Lower leg skin (tissue), 3 donors: ENCODE results near the gene TMEM154.

Experiments used
- POLR2A ChIP-seq, 2 donors: fragments of 450-650 bp; IDR thresholded peaks; one replicate each; pipeline ENCODE4 v1.6.1; 2016 to 2017; ENCODE audit warnings: antibody characterized with exemption in 2 of 2, mild to moderate bottlenecking in 1 of 2, moderate library complexity in 1 of 2
- TF ChIP-seq, protein P1 (sequence below), 3 donors: fragments of 450-650 bp; IDR thresholded peaks; one replicate each; pipeline ENCODE4 v1.5.1; 2016; ENCODE audit warnings: antibody characterized with exemption in 3 of 3, mild to moderate bottlenecking in 3 of 3, moderate library complexity in 2 of 3

- TF ChIP-seq, protein P1, sequence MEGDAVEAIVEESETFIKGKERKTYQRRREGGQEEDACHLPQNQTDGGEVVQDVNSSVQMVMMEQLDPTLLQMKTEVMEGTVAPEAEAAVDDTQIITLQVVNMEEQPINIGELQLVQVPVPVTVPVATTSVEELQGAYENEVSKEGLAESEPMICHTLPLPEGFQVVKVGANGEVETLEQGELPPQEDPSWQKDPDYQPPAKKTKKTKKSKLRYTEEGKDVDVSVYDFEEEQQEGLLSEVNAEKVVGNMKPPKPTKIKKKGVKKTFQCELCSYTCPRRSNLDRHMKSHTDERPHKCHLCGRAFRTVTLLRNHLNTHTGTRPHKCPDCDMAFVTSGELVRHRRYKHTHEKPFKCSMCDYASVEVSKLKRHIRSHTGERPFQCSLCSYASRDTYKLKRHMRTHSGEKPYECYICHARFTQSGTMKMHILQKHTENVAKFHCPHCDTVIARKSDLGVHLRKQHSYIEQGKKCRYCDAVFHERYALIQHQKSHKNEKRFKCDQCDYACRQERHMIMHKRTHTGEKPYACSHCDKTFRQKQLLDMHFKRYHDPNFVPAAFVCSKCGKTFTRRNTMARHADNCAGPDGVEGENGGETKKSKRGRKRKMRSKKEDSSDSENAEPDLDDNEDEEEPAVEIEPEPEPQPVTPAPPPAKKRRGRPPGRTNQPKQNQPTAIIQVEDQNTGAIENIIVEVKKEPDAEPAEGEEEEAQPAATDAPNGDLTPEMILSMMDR (IDR thresholded peaks at IDR 0.05): no peak
- TF ChIP-seq POLR2A (IDR thresholded peaks at IDR 0.05): no peak
Measured at GRCh38 chr4:152628128-152628527, 51.7 kb downstream of the TMEM154 start.
